Ecto neural progenitor cell (in vitro differentiated cells): ENCODE results near the gene PDE8A.

Experiments used
- DNase-seq: peaks from one replicate; pipeline ENCODE4 v3.0.0-alpha.2; 2018; ENCODE audit warnings: low spot score

Gene PDE8A

GRCh38 chr15:84981711-84982300 lies at the start of gene PDE8A:
Gene PDE8A (plus strand): TSS chr15:84981856. CDS start chr15:84982163, 307 bp downstream.
- DNase-seq, result peak; percentile 67

- DNase-seq, result no peak
Observed at GRCh38 chr15:84934942-84935729, 46.5 kb upstream of the PDE8A start.

- DNase-seq, result no peak
Observed at GRCh38 chr15:84937144-84937543, 44.5 kb upstream of the PDE8A start.

- DNase-seq, result no peak
Observed at GRCh38 chr15:84938726-84939125, 42.9 kb upstream of the PDE8A start.

GRCh38 chr15:84940399-84940798 lies 41.3 kb upstream of the PDE8A start:
- DNase-seq, result no peak

- no peak for DNase-seq
Observed at GRCh38 chr15:84942456-84942855, 39.2 kb upstream of the PDE8A start.

- no peak for DNase-seq
Observed at GRCh38 chr15:84944311-84944710, 37.3 kb upstream of the PDE8A start.

- DNase-seq, result no peak
Observed at GRCh38 chr15:84944861-84945260, 36.8 kb upstream of the PDE8A start.

GRCh38 chr15:84946772-84947489 lies 34.7 kb upstream of the PDE8A start:
- no peak for DNase-seq

GRCh38 chr15:84947947-84948830 lies 33.5 kb upstream of the PDE8A start:
- DNase-seq, result no peak

- DNase-seq, result no peak
Observed at GRCh38 chr15:84949043-84949442, 32.6 kb upstream of the PDE8A start.

- DNase-seq, result no peak
Observed at GRCh38 chr15:84949845-84950569, 31.6 kb upstream of the PDE8A start.

GRCh38 chr15:84950570-84951111 lies 31.0 kb upstream of the PDE8A start:
- DNase-seq, result no peak

- no peak for DNase-seq
Observed at GRCh38 chr15:84951736-84952135, 29.9 kb upstream of the PDE8A start.

GRCh38 chr15:84953136-84953535 lies 28.5 kb upstream of the PDE8A start:
- no peak for DNase-seq

GRCh38 chr15:84953726-84954125 lies 27.9 kb upstream of the PDE8A start:
- no peak for DNase-seq

GRCh38 chr15:84955089-84955848 lies 26.4 kb upstream of the PDE8A start:
- peak; percentile 58 for DNase-seq

- DNase-seq, result no peak
Observed at GRCh38 chr15:84956199-84956598, 25.5 kb upstream of the PDE8A start.

- no peak for DNase-seq
Observed at GRCh38 chr15:84960391-84961113, 21.1 kb upstream of the PDE8A start.

GRCh38 chr15:84961114-84961452 lies 20.6 kb upstream of the PDE8A start:
- no peak for DNase-seq
